Measurements from ENCODE around the gene LRP1. TPM values are rescaled to one million over a fixed set of nuclear protein-coding genes. Genes with fewer than 3 reads are reported as not detected.

The LRP1 gene
- total and polyA plus RNA-seq, 2 of the 13 experiments (the other 11 are each of a cell fraction or from before 2014, with no cell fraction given): 14.7 to 30.8 TPM

- FAIRE-seq: no peak
These were observed 59.8 kb downstream of the LRP1 start for GRCh38 chr12:57188090-57188425.

More at GRCh38 chr12:57188090-57188425, 59.8 kb downstream of the LRP1 start:
- DNase-seq (ENCODE audit: low spot score): no peak
- no peaks in the 10 kb centered on the region; a peak in 1 of 5 replicates for H3K27me3 ChIP-seq (ENCODE audit: control insufficient read depth in 1 of 2, insufficient read depth in 2 of 2, low read length in 2 of 2)
- H3K36me3 ChIP-seq (replicated peaks in 1 of 2; ENCODE audit: control insufficient read depth in 1 of 2, insufficient read depth in 2 of 2, low read length in 2 of 2): peaks cover 75 to 98% of the 10 kb centered on the region in 2 experiments
- intact Hi-C loops (cut with micrococcal nuclease; ENCODE audit: unreplicated experiment): no loop called here
- WGBS (ENCODE audit: low lambda C conversion rate): 96% methylated on average over 5 of the region's 8 CpGs
- H3K9me3 ChIP-seq (ENCODE audit: low read length): no peaks in the 10 kb centered on the region
- no peak overlapping the region for H3K4me2 ChIP-seq (ENCODE audit: low read depth, low read length)
- H3K4me1 ChIP-seq (ENCODE audit: insufficient read depth, low read length): no peaks in the 10 kb centered on the region
- no peak for TF ChIP-seq KDM6A (CRISPR knock-in tag; IDR thresholded peaks at IDR 0.05; ENCODE audit: low read depth)
- TF ChIP-seq PPARG (CRISPR knock-in tag; conservative IDR thresholded peaks at IDR 0.05): no peak
- no peak for TF ChIP-seq CENPBD1 (CRISPR knock-in tag; IDR thresholded peaks at IDR 0.05; ENCODE audit: borderline replicate concordance, low read depth)
- TF ChIP-seq ZNF205 (CRISPR knock-in tag; IDR thresholded peaks at IDR 0.05): no peak
- no peak for TF ChIP-seq ZNF225 (CRISPR knock-in tag; IDR thresholded peaks at IDR 0.05)
- TF ChIP-seq ZNF230 (CRISPR knock-in tag; IDR thresholded peaks at IDR 0.05): no peak
- no peak for TF ChIP-seq NFKBIZ (CRISPR knock-in tag; IDR thresholded peaks at IDR 0.05)
- no peak for TF ChIP-seq ZBTB3 (CRISPR knock-in tag; IDR thresholded peaks at IDR 0.05; ENCODE audit: borderline replicate concordance, low read depth)
- TF ChIP-seq ZFP37 (CRISPR knock-in tag; IDR thresholded peaks at IDR 0.05; ENCODE audit: borderline replicate concordance): no peak
- TF ChIP-seq, protein P1, sequence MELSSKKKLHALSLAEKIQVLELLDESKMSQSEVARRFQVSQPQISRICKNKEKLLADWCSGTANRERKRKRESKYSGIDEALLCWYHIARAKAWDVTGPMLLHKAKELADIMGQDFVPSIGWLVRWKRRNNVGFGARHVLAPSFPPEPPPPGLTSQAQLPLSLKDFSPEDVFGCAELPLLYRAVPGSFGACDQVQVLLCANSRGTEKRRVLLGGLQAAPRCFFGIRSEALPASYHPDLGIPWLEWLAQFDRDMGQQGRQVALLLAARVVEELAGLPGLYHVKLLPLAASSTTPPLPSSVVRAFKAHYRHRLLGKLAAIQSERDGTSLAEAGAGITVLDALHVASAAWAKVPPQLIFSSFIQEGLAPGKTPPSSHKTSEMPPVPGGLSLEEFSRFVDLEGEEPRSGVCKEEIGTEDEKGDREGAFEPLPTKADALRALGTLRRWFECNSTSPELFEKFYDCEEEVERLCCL (CRISPR knock-in tag; IDR thresholded peaks at IDR 0.05; ENCODE audit: borderline replicate concordance): no peak
- TF ChIP-seq GABPA (IDR thresholded peaks at IDR 0.05; ENCODE audit: low read depth, low read length): no peak
- TF ChIP-seq GABPA (CRISPR knock-in tag; IDR thresholded peaks at IDR 0.05; ENCODE audit: low read depth): no peak
- no peak for TF ChIP-seq SP5 (CRISPR knock-in tag; IDR thresholded peaks at IDR 0.05; ENCODE audit: borderline replicate concordance, low read depth)
- no peak for TF ChIP-seq ZNF253 (CRISPR knock-in tag; IDR thresholded peaks at IDR 0.05; ENCODE audit: borderline replicate concordance)
- no peak for TF ChIP-seq RFXANK (CRISPR knock-in tag; IDR thresholded peaks at IDR 0.05)
- no peak for TF ChIP-seq MTERF4 (CRISPR knock-in tag; IDR thresholded peaks at IDR 0.05)
- TF ChIP-seq ZNF44 (CRISPR knock-in tag; IDR thresholded peaks at IDR 0.05): no peak
- TF ChIP-seq ZNF724P (CRISPR knock-in tag; IDR thresholded peaks at IDR 0.05; ENCODE audit: borderline replicate concordance): no peak
- TF ChIP-seq EEA1 (CRISPR knock-in tag; IDR thresholded peaks at IDR 0.05; ENCODE audit: borderline replicate concordance): no peak
- TF ChIP-seq, protein P2, sequence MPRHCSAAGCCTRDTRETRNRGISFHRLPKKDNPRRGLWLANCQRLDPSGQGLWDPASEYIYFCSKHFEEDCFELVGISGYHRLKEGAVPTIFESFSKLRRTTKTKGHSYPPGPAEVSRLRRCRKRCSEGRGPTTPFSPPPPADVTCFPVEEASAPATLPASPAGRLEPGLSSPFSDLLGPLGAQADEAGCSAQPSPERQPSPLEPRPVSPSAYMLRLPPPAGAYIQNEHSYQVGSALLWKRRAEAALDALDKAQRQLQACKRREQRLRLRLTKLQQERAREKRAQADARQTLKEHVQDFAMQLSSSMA (CRISPR knock-in tag; IDR thresholded peaks at IDR 0.05): no peak
- TF ChIP-seq GATAD1 (CRISPR knock-in tag; IDR thresholded peaks at IDR 0.05): no peak
- no peaks in the 10 kb centered on the region for H3K79me2 ChIP-seq (ENCODE audit: insufficient read depth, low read length)
- H4K20me1 ChIP-seq (ENCODE audit: insufficient read depth, low read length): no peaks in the 10 kb centered on the region
- no peak overlapping the region for H2AFZ ChIP-seq (ENCODE audit: low read length)
- H3K4me3 ChIP-seq (replicated peaks in 1 of 3; ENCODE audit: insufficient read depth in 1 of 3, low read depth in 2 of 3, low read length in 3 of 3): no peak overlapping the region
- no peak for ATAC-seq
- no peak overlapping the region for H3K27ac ChIP-seq (ENCODE audit: extremely low read length, insufficient read depth, low read length)
- no TSS peak for BruUV-seq (replicated peaks)
- POLR2A ChIA-PET: interaction anchor here (1.2 to 2.9 kb wide), 2 partner anchors 42 to 61 kb away, joined by 5 to 8 read pairs; partner anchors contain the start of gene SHMT2
- in situ Hi-C loops (cut with HindIII; ENCODE audit: extremely low pct_ligation_motif_present, low pct_unique_long_range_greater_than_20kb): no loop called here
- no peak overlapping the region for H3K9ac ChIP-seq (ENCODE audit: insufficient read depth, low read depth, low read length)
- CTCF ChIA-PET (ENCODE audit: low intra/inter-chr PET ratio, low total read pairs): no interaction called here

Data from HepG2 (cell line).